CD8-positive, alpha-beta memory T cell (primary cell): ENCODE results near the gene ADCY5. TPM values are rescaled to one million over a fixed set of nuclear protein-coding genes. Genes with fewer than 3 reads are reported as not detected.

Experiments
- CTCF ChIA-PET: fragments of 350-600 bp; sonication (Branson Sonifier 250); formaldehyde crosslinking; loops from one replicate; lab custom pipeline; 2021; ENCODE audit warnings: antibody characterized with exemption; lab: Charles Lee
- POLR2A ChIA-PET: fragments of 350-600 bp; sonication (Branson Sonifier 250); formaldehyde crosslinking; loops from one replicate; lab custom pipeline; 2021; ENCODE audit warnings: antibody characterized with exemption; lab: Charles Lee
- DNase-seq, 5 donors: peaks; one replicate each; pipeline versions ENCODE4 v3.0.0 to v3.0.0-alpha.2; 2020 to 2022; ENCODE audit warnings: mixed read lengths in 1 of 5
- H3K27ac ChIP-seq: one replicate; pipeline ENCODE4 v1.7.0; 2013; ENCODE audit warnings: low read depth, mild to moderate bottlenecking, low read length, moderate library complexity
- H3K27me3 ChIP-seq: 2 replicates; pipeline ENCODE4 v1.7.0; 2013; ENCODE audit warnings: low read length, mild to moderate bottlenecking; ENCODE audit not compliant: insufficient read depth, poor library complexity, severe bottlenecking
- H3K36me3 ChIP-seq: 2 replicates; pipeline ENCODE4 v1.7.0; 2013; ENCODE audit warnings: mild to moderate bottlenecking, low read length, moderate library complexity; ENCODE audit not compliant: insufficient read depth
- H3K4me1 ChIP-seq: 2 replicates; pipeline ENCODE4 v1.7.0; 2013; ENCODE audit warnings: mild to moderate bottlenecking, low read length, moderate library complexity; ENCODE audit not compliant: insufficient read depth
- H3K4me3 ChIP-seq: 2 replicates; pipeline ENCODE4 v1.7.0; 2013; ENCODE audit warnings: mild to moderate bottlenecking, low read length
- H3K9me3 ChIP-seq: 2 replicates; pipeline ENCODE4 v1.7.0; 2013; ENCODE audit warnings: mild to moderate bottlenecking, low read length
- H3K27ac Mint-ChIP-seq, 8 donors: one replicate each; pipeline ENCODE4 v1.8.0; 2020 to 2021; ENCODE audit warnings: mixed read lengths in 8 of 8, mild to moderate bottlenecking in 6 of 8, inconsistent platforms in 3 of 8, moderate library complexity in 3 of 8
- H3K27me3 Mint-ChIP-seq, 2 donors: one replicate each; pipeline ENCODE4 v1.8.0; 2020 to 2021; ENCODE audit warnings: mixed read lengths in 2 of 2, mild to moderate bottlenecking in 1 of 2, moderate library complexity in 1 of 2
- H3K36me3 Mint-ChIP-seq, 3 donors: one replicate each; pipeline ENCODE4 v1.8.0; 2020 to 2021; ENCODE audit warnings: mixed read lengths in 3 of 3, inconsistent platforms in 1 of 3, mild to moderate bottlenecking in 1 of 3
- H3K4me1 Mint-ChIP-seq, 3 donors: one replicate each; pipeline ENCODE4 v1.8.0; 2020 to 2021; ENCODE audit warnings: mixed read lengths in 3 of 3, inconsistent platforms in 1 of 3, mild to moderate bottlenecking in 1 of 3
- H3K4me3 Mint-ChIP-seq, 7 donors: one replicate each; pipeline ENCODE4 v1.8.0; 2020 to 2021; ENCODE audit warnings: mixed read lengths in 7 of 7, mild to moderate bottlenecking in 6 of 7, moderate library complexity in 4 of 7, inconsistent platforms in 2 of 7
- H3K9me3 Mint-ChIP-seq, 5 donors: one replicate each; pipeline ENCODE4 v1.8.0; 2020 to 2022; ENCODE audit warnings: mixed read lengths in 5 of 5, mild to moderate bottlenecking in 3 of 5, moderate library complexity in 2 of 5, inconsistent platforms in 1 of 5
- polyA plus RNA-seq: library from polyadenylated mRNA; unstranded; fragments of 300-500 nt; fragmentation: Illumina TruSeq; gene quantifications from one replicate; pipeline ENCODE4 v1.2.3, GENCODE V29; 2021
- total RNA-seq, 2 experiments: library from RNA; stranded (reverse); gene quantifications; one replicate each; pipeline ENCODE4 v1.2.3, GENCODE V29; 2021

The ADCY5 gene
- total and polyA plus RNA-seq, 3 experiments from 2014 or later: 0.02 to 0.16 TPM; not detected in 1

- CTCF ChIA-PET: no interaction called here
- no peak overlapping the region for H3K27ac Mint-ChIP-seq
Measured at GRCh38 chr3:123277106-123277505, 171.8 kb downstream of the ADCY5 start.

GRCh38 chr3:123276346-123277006, 172.4 kb downstream of the ADCY5 start:
- CTCF ChIA-PET: no interaction called here
- Mint-ChIP-seq H3K4me3 (no peak overlapping the region), H3K27me3 (no peaks in the 10 kb centered on the region)

More at GRCh38 chr3:123277106-123277505, 171.8 kb downstream of the ADCY5 start:
- no peaks in the 10 kb centered on the region for H3K27me3 Mint-ChIP-seq
- POLR2A ChIA-PET: no interaction called here
- H3K36me3 Mint-ChIP-seq: peaks cover 0 to 8% (median 1%) of the 10 kb centered on the region in 3 donors
- Histone ChIP-seq H3K4me1 (no peaks in the 10 kb centered on the region), H3K36me3 (no peaks in the 10 kb centered on the region), H3K27ac (no peak overlapping the region), H3K27me3 (no peaks in the 10 kb centered on the region), H3K4me3 (no peak overlapping the region), H3K9me3 (no peaks in the 10 kb centered on the region)
- no peak overlapping the region for H3K4me3 Mint-ChIP-seq
- no peak for DNase-seq
- H3K9me3 Mint-ChIP-seq: no peaks in the 10 kb centered on the region
- no peaks in the 10 kb centered on the region for H3K4me1 Mint-ChIP-seq

GRCh38 chr3:123275691-123276090, 173.2 kb downstream of the ADCY5 start:
- H3K4me1 Mint-ChIP-seq: no peaks in the 10 kb centered on the region
- Histone ChIP-seq H3K4me3 (no peak overlapping the region), H3K4me1 (no peaks in the 10 kb centered on the region), H3K36me3 (no peaks in the 10 kb centered on the region), H3K27me3 (no peaks in the 10 kb centered on the region), H3K9me3 (no peaks in the 10 kb centered on the region), H3K27ac (no peak overlapping the region)
- no peak for DNase-seq
- no peaks in the 10 kb centered on the region for H3K27me3 Mint-ChIP-seq
- CTCF ChIA-PET: no interaction called here
- H3K9me3 Mint-ChIP-seq: no peaks in the 10 kb centered on the region
- H3K27ac Mint-ChIP-seq: no peak overlapping the region
- no peak overlapping the region for H3K4me3 Mint-ChIP-seq
- POLR2A ChIA-PET: no interaction called here
- peaks cover 0 to 19% (median 7%) of the 10 kb centered on the region in 3 donors for H3K36me3 Mint-ChIP-seq

More at GRCh38 chr3:123276346-123277006, 172.4 kb downstream of the ADCY5 start:
- no peaks in the 10 kb centered on the region for H3K9me3 Mint-ChIP-seq
- POLR2A ChIA-PET: no interaction called here
- peaks cover 0 to 15% (median 5%) of the 10 kb centered on the region in 3 donors for H3K36me3 Mint-ChIP-seq
- H3K36me3 ChIP-seq: no peaks in the 10 kb centered on the region
- H3K27me3 ChIP-seq: no peaks in the 10 kb centered on the region
- H3K27ac ChIP-seq: no peak overlapping the region
- H3K4me1 Mint-ChIP-seq: no peaks in the 10 kb centered on the region
- H3K27ac Mint-ChIP-seq: no peak overlapping the region
- no peak for DNase-seq
- no peaks in the 10 kb centered on the region for H3K4me1 ChIP-seq
- H3K4me3 ChIP-seq: no peak overlapping the region
- H3K9me3 ChIP-seq: no peaks in the 10 kb centered on the region

GRCh38 chr3:123272547-123272946, 176.3 kb downstream of the ADCY5 start:
- H3K4me3 Mint-ChIP-seq: no peak overlapping the region
- H3K27ac ChIP-seq: no peak overlapping the region
- no peaks in the 10 kb centered on the region for H3K4me1 Mint-ChIP-seq
- no peaks in the 10 kb centered on the region for H3K9me3 Mint-ChIP-seq
- POLR2A ChIA-PET: no interaction called here
- H3K27me3 ChIP-seq: no peaks in the 10 kb centered on the region
- no peaks in the 10 kb centered on the region for H3K9me3 ChIP-seq
- no peak overlapping the region for H3K27ac Mint-ChIP-seq
- no peaks in the 10 kb centered on the region for H3K4me1 ChIP-seq
- peaks cover 0 to 38% (median 14%) of the 10 kb centered on the region in 3 donors for H3K36me3 Mint-ChIP-seq
- no peaks in the 10 kb centered on the region for H3K27me3 Mint-ChIP-seq
- CTCF ChIA-PET: no interaction called here
- DNase-seq: no peak
- no peak overlapping the region for H3K4me3 ChIP-seq
- H3K36me3 ChIP-seq: no peaks in the 10 kb centered on the region

- no peaks in the 10 kb centered on the region for H3K27me3 Mint-ChIP-seq
- H3K9me3 Mint-ChIP-seq: no peaks in the 10 kb centered on the region
- H3K27ac ChIP-seq: no peak overlapping the region
- H3K9me3 ChIP-seq: no peaks in the 10 kb centered on the region
- peaks cover 4 to 47% (median 21%) of the 10 kb centered on the region in 3 donors for H3K36me3 Mint-ChIP-seq
- H3K4me3 Mint-ChIP-seq: no peak overlapping the region
- H3K36me3 ChIP-seq: no peaks in the 10 kb centered on the region
- CTCF ChIA-PET: no interaction called here
- DNase-seq: no peak
- no peaks in the 10 kb centered on the region for H3K4me1 Mint-ChIP-seq
- H3K4me3 ChIP-seq: no peak overlapping the region
- H3K27me3 ChIP-seq: no peaks in the 10 kb centered on the region
- POLR2A ChIA-PET: no interaction called here
- H3K27ac Mint-ChIP-seq: peak overlapping the region in 1 of 8 donors; percentile 24
- no peaks in the 10 kb centered on the region for H3K4me1 ChIP-seq
Measured at GRCh38 chr3:123271466-123272159, 177.3 kb downstream of the ADCY5 start.

- ChIA-PET CTCF (no interaction called here), POLR2A (no interaction called here)
- DNase-seq: no peak
- Histone ChIP-seq H3K4me1 (no peaks in the 10 kb centered on the region), H3K27ac (no peak overlapping the region), H3K27me3 (no peaks in the 10 kb centered on the region), H3K4me3 (no peak overlapping the region), H3K36me3 (no peaks in the 10 kb centered on the region), H3K9me3 (no peaks in the 10 kb centered on the region)
- no peak overlapping the region for H3K27ac Mint-ChIP-seq
- peaks cover 0 to 6% (median 2%) of the 10 kb centered on the region in 3 donors for H3K4me1 Mint-ChIP-seq
- no peak overlapping the region for H3K4me3 Mint-ChIP-seq
- H3K27me3 Mint-ChIP-seq: no peaks in the 10 kb centered on the region
- no peaks in the 10 kb centered on the region for H3K9me3 Mint-ChIP-seq
- peaks cover 12 to 54% (median 29%) of the 10 kb centered on the region in 3 donors for H3K36me3 Mint-ChIP-seq
Measured at GRCh38 chr3:123270818-123271217, 178.1 kb downstream of the ADCY5 start.

GRCh38 chr3:123267821-123268220, 181.1 kb downstream of the ADCY5 start:
- ChIA-PET CTCF (no interaction called here), POLR2A (no interaction called here)
- no peaks in the 10 kb centered on the region for H3K9me3 Mint-ChIP-seq
- H3K27me3 Mint-ChIP-seq: no peaks in the 10 kb centered on the region
- no peak overlapping the region for H3K27ac Mint-ChIP-seq
- DNase-seq: no peak
- Histone ChIP-seq H3K27ac (no peak overlapping the region), H3K4me1 (no peaks in the 10 kb centered on the region), H3K27me3 (no peaks in the 10 kb centered on the region), H3K9me3 (no peaks in the 10 kb centered on the region), H3K4me3 (no peak overlapping the region), H3K36me3 (no peaks in the 10 kb centered on the region)
- peaks cover 16 to 73% (median 37%) of the 10 kb centered on the region in 3 donors for H3K36me3 Mint-ChIP-seq
- peaks cover 0 to 9% (median 2%) of the 10 kb centered on the region in 3 donors for H3K4me1 Mint-ChIP-seq
- H3K4me3 Mint-ChIP-seq: no peak overlapping the region

- Histone ChIP-seq H3K4me3 (no peak overlapping the region), H3K27me3 (no peaks in the 10 kb centered on the region), H3K4me1 (no peaks in the 10 kb centered on the region), H3K9me3 (no peaks in the 10 kb centered on the region), H3K36me3 (no peaks in the 10 kb centered on the region), H3K27ac (no peak overlapping the region)
- POLR2A ChIA-PET: no interaction called here
- no peaks in the 10 kb centered on the region for H3K27me3 Mint-ChIP-seq
- H3K27ac Mint-ChIP-seq: peak overlapping the region in 2 of 8 donors; percentile 40 to 57
- no peaks in the 10 kb centered on the region for H3K9me3 Mint-ChIP-seq
- no peak for DNase-seq
- H3K4me3 Mint-ChIP-seq: no peak overlapping the region
- CTCF ChIA-PET: no interaction called here
- H3K4me1 Mint-ChIP-seq: peaks cover 0 to 14% (median 2%) of the 10 kb centered on the region in 3 donors
- peaks cover 16 to 69% (median 30%) of the 10 kb centered on the region in 3 donors for H3K36me3 Mint-ChIP-seq
Measured at GRCh38 chr3:123263941-123264340, 184.9 kb downstream of the ADCY5 start.
